PC-9 (cell line): Measurements from ENCODE around the gene RBP5.

Experiments
- CTCF ChIP-seq: fragments of 200-600 bp; sonication (generic); conservative IDR thresholded peaks from 2 replicates; pipeline ENCODE4 v1.6.1; 2017; ENCODE audit warnings: mixed run types, antibody characterized with exemption, mild to moderate bottlenecking, moderate library complexity
- EZH2 ChIP-seq: fragments of 200-600 bp; sonication (generic); IDR thresholded peaks from 2 replicates; pipeline ENCODE4 v1.8.0; 2017; ENCODE audit warnings: antibody characterized with exemption, low read depth

- TF ChIP-seq CTCF, result no peak
- TF ChIP-seq EZH2, result no peak
These were observed 45.6 kb downstream of the RBP5 start for GRCh38 chr12:7083125-7083524.
